Measurements from ENCODE around the gene ORAI1.
"Not testable (repeated sequence)": the region's sequence is repeated elsewhere in the genome, so short reads cannot be mapped to it uniquely, and the experiment has no call there.

ORAI1 gene

GRCh38 chr12:121626087-121626852, at the start of gene ORAI1:
Gene ORAI1 (plus strand): TSS chr12:121626530.
- FAIRE-seq, result no peak

DNA sequence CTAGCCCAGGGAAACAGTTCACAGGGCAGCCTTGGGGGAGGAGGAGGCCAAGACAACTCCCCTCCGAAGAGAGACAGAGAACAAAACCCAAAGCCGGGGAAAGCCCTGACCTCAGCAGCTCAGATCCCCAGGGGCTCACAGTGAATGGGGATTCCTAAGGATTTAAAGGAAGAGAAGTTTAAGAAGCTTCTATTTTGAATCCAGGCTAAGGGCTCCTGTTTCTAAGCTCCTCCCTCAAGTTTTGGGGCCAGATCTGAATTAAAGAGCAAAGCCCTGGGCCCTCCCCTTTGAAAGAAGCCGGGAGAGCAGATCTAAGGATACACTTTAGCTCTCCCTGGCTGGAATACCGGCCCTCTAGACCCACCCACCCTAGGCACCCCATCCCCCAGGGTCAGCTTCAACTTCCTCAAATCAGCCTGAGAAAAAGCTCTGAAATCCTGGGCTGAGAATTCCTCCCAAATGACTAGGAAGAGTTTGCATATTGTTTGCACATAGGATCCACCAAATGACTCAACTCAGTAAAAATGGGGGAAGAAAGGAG, 49.4 kb upstream of the ORAI1 start:
- no peak for FAIRE-seq

GRCh38 chr12:121577443-121578180, 48.7 kb upstream of the ORAI1 start:
- no peak for FAIRE-seq

DNA sequence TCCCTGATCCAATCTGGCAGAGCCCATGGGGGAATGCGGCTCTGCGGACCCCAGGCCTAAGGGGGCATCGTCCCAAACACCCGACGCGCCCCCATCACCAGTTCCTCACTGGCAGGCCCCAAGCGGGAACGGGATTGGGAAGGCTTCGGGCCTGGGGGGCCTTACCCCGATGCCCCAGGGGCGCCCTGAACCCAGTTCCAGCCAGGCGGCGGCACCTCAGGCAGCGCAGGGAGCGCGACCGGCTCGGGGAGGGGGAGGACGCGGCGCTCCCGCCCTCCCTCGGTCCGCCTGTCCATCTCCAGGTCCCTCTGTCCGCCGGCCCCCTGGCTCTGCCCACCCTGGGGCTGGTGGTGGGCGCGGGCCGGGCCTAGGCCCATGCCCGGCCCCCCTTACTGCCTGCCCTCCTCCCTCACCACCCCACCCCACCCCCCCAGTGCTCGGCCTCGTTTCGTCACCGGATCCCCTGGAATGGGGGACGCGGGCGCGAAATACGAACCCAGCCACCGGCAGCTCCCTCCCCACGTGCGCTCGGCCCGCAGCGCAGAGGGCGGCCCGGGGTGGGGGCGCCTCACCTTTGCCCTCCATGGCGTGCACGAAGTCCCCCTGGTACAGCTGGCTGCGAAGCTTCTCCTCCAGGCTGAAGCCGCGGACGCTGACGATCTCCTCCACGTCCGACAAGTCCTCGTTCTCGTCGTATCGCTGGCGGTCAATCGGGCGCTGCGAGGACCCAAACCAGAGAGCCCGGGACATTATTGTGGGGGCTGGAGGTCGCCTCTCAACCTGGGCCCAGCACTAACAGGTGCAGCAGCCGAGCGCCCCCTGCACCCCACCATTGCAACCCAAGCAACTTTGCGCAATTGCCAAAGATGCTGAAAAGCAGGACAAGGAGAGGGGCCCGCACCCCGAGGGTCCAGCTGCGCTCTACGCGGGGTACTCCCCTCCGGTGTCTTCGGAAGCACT, 47.8 kb upstream of the ORAI1 start:
- FAIRE-seq, result no peak

DNA sequence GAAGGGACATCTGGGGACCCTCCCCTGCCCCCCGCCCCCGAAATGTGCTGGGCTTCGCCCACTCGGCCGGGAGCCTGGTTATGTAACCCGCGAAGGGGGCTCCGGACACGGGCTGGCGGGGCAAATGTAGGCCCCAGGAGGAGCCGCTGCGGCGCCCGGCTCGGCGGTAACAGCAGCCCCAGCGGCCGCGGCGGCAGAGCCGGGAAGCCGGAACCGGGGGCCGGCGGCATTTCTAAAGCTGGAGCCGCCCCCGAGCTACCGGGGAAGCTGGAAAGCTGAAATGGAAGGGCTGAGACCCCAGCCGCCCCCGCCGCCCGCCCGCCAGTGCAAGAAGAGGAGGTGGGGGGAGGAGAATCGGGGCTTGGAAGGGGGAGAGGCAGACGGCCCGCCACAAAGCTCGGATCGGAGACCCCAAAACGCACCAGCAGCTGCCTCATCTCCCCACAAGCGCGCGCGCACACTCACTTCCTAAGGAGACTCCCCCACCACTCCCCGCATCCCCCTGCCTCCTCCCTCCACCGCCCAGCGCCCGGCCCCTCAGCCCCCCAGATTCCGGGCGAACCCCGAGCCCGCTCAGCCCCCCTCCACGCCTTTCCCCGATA, 47.0 kb upstream of the ORAI1 start:
- FAIRE-seq, result no peak

GRCh38 chr12:121579981-121580868, 46.1 kb upstream of the ORAI1 start:
- FAIRE-seq, result no peak

GRCh38 chr12:121580959-121581685, 45.2 kb upstream of the ORAI1 start, which contains the start of gene KDM2B:
Gene KDM2B (minus strand): TSS chr12:121581023. CDS start chr12:121580911, 112 bp downstream.
- no peak for FAIRE-seq

DNA sequence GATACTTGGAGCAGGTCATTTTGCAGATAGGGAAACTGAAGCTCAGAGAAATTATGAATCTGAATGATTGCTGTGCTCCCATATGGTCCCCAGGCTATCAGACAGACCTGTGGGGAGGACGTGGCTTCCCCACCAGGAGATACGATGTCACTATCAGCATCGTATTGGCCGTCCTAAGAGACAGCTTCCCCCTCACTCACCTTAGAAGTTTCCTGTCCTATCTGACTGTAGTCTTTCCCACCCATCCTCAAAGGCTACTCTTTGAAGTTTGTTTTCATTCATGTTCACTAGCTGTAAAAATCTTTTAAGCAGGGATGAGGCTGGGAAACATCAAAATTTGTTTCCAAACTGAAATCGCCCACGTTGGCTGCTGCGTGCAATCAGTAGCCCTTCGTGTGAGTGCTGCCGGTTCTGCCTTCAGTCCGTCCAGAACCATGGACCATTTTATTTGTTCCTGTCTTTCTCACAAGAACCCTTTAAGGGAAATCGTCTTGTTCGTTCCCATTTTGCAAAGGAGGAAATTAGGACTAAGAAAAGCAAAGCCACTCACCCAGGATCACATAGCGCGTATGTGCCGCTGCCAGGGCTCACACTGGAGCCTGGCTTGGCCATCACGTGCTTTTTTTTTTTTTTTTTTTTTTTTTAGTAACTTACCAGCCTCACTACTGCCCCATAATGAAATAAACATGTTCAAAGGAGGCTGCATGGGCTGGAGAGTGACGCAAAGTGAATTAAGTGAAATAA, 44.5 kb upstream of the ORAI1 start:
- FAIRE-seq, result no peak

- no peak for FAIRE-seq
Measured at GRCh38 chr12:121582583-121583333, 43.6 kb upstream of the ORAI1 start.

DNA sequence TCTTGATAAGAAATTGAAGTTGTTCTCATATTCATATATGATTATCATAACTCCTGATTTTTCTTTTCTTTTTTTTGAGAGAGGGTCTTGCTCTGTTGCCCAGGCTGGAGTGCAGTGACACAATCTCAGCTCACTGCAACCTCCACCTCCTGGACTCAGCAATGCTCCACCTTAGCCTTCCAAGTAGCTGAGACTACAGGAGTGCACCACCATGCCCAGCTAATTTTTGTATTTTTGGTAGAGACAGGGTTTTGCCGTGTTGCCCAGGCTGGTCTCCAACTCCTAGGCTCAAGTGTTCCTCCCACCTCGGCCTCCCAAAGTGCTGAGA, 43.0 kb upstream of the ORAI1 start:
- FAIRE-seq, result not testable (repeated sequence)

GRCh38 chr12:121584885-121585284, 41.4 kb upstream of the ORAI1 start:
- not testable (repeated sequence) for FAIRE-seq

- no peak for FAIRE-seq
Measured at GRCh38 chr12:121590476-121591143, 35.7 kb upstream of the ORAI1 start.

DNA sequence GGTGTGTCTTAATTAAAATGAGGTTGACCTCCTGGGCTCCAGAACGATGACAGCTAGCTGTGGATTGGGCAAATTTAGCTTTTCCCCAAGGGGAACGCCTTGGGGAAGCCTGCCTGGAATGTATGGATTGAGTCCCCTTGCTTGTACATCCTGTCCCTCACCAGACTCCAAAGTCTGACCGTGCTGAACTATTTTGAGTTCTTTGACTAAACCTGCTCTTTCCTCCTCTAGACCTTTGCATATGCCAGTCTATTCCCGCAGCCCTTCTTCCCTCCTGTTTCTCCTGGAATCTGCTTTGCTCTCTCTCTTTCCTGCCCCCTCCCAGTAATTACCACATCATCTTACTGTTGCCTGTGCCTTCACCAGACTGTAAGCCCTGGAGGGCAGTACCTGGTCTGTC, 34.0 kb upstream of the ORAI1 start:
- FAIRE-seq, result no peak

GRCh38 chr12:121595520-121595919, 30.8 kb upstream of the ORAI1 start:
- FAIRE-seq, result no peak

GRCh38 chr12:121596526-121596925, 29.8 kb upstream of the ORAI1 start:
- no peak for FAIRE-seq

- FAIRE-seq, result no peak
Measured at GRCh38 chr12:121600702-121601336, 25.5 kb upstream of the ORAI1 start.

DNA sequence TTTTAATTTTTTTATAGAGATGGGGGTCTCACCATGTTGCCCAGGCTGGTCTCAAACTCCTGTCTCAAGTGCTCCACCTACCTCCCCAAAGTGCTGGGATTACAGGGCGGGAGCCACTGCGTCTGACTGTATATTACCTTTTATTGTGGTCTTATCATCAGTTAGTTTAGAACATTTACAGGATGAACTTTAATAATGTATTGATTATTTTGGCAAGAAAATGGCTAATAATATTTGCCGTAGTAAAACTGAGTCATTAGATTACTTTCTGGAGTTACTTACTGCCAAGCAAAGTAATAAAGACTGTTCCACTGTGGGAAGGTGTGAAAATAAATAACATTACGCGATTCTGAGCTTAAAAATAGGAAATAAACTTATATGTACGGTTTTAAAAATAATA, 23.6 kb upstream of the ORAI1 start:
- FAIRE-seq, result no peak

DNA sequence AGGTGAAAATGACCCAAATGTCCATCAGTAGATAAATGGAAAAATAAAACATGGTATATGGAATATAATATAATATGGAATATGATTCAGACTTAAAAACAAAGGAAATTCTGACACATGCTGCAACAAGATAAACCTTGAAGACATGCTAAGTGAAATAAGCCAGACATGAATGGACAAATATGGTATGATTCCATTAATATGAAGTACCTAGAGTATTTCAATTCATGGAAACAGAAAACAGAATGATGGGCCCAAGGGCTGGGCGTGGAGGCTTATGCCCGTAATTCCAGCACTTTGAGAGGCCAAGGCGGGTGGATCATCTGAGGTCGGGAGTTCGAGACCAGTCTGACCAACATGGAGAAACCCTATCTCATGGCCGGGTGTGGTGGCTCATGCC, 22.7 kb upstream of the ORAI1 start:
- no peak for FAIRE-seq

Data from TTC549 (cell line).